ENCODE results near the gene SACS. TPM values are rescaled to one million over a fixed set of nuclear protein-coding genes. Genes with fewer than 3 reads are reported as not detected.

Gene SACS, protein sequence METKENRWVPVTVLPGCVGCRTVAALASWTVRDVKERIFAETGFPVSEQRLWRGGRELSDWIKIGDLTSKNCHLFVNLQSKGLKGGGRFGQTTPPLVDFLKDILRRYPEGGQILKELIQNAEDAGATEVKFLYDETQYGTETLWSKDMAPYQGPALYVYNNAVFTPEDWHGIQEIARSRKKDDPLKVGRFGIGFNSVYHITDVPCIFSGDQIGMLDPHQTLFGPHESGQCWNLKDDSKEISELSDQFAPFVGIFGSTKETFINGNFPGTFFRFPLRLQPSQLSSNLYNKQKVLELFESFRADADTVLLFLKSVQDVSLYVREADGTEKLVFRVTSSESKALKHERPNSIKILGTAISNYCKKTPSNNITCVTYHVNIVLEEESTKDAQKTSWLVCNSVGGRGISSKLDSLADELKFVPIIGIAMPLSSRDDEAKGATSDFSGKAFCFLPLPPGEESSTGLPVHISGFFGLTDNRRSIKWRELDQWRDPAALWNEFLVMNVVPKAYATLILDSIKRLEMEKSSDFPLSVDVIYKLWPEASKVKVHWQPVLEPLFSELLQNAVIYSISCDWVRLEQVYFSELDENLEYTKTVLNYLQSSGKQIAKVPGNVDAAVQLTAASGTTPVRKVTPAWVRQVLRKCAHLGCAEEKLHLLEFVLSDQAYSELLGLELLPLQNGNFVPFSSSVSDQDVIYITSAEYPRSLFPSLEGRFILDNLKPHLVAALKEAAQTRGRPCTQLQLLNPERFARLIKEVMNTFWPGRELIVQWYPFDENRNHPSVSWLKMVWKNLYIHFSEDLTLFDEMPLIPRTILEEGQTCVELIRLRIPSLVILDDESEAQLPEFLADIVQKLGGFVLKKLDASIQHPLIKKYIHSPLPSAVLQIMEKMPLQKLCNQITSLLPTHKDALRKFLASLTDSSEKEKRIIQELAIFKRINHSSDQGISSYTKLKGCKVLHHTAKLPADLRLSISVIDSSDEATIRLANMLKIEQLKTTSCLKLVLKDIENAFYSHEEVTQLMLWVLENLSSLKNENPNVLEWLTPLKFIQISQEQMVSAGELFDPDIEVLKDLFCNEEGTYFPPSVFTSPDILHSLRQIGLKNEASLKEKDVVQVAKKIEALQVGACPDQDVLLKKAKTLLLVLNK (N-terminal part only)
- 35.6 and 55.2 TPM in 2 replicates for total RNA-seq (ENCODE audit: low replicate concordance)

DNA sequence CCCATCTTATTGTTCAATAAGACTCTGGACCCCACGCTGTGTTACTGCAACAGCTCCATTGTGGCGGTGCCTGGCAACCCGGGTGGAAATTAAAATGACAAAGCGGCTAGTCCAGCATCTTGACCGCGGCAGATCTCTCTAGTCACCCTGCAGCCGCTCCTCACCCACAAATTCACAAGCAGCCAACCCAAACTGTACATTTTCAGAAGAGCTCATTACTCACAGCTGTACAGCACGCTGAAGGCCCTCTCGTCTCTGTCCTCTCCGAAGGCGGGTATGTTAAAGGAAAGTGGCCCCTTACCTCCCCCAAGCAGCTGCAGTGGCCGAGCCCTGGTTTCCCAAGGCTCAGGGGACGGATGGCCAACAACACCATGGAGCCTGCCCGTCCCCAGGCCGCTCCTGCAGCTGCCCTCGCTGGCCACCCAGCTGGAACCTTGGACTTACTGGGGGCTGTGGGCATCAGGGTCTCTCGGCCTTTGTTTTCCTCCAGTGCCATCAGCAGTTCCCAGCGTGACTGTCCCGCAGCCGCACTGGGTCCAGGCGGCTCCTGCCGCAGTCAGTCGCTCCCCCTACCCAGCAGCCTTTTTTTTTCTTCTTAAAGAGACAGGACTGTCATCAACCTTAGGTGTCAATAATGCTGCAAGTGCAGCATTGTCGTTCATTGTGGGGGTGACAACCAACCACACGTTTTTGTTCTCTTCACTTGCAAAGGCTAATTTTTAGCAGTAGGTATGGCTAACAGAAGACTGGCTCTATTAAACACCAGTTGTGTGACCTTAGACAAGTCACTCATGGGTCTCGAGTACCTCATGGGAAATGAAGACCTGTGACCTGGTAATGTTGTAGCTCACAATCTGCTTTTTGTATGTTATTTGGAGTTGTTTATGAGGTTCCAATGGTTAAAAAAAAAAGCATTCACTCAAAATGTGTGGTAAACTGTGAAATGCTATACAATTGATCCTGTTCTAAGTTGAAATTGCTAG lies at the start of gene SACS:
Gene SACS, minus strand, starts transcription at position 532 of the 983 bp plus-strand sequence. CDS start 22,463 bp downstream, outside the sequence.

Other genes starting within 250 kb of the SACS start
- 0.68 and 19.4 TPM in 2 replicates for gene TNFRSF19, start 136.7 kb upstream of the SACS start, total RNA-seq (ENCODE audit: low replicate concordance)

Data from smooth muscle cell of the coronary artery (primary cell).